ENCODE data around the gene DTX4.

DTX4 gene

GRCh38 chr11:59222464-59223060 lies 50.6 kb downstream of the DTX4 start:
- no peak for DNase-seq

DNA sequence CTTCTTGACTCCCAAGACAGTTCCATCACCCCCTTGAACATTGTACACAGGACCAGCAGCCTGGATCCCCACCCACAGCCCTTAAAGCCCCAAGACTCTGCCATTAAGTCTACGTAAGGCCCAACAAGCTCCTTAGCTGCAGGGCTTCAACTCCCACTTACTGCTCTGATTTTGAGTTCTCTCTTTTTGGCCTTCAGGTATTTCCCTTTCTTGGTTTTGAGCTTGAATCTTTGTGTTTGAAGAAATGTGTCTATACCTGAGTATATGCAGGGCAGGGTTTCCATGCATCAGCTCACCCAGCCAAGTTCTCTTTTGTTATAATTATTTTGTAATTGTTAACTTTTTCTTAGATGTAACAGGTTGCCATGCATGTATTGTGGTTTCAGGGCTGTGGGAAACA lies 51.2 kb downstream of the DTX4 start:
- DNase-seq = no peak

GRCh38 chr11:59223611-59224010 lies 51.7 kb downstream of the DTX4 start:
- no peak for DNase-seq

GRCh38 chr11:59224351-59224928 lies 52.5 kb downstream of the DTX4 start:
- DNase-seq = no peak

DNA sequence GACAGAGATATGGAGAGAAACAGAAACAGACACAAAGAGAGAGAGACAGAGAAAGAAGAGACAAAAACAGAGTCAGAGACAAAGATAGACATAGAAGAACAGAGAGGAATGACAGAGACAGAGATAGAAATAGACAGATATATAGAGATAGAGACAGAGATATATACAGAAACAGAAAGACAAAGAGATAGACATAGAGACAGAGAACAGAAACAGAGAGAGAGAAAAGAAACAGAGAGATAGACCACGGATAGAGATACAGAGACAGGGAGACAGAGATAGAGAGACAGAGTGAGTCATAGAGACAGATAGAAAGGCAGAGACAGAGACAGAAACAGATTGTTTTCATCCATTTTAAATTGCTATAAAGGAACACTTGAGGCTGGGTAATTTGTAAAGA lies 53.1 kb downstream of the DTX4 start:
- no peak for DNase-seq

DNA sequence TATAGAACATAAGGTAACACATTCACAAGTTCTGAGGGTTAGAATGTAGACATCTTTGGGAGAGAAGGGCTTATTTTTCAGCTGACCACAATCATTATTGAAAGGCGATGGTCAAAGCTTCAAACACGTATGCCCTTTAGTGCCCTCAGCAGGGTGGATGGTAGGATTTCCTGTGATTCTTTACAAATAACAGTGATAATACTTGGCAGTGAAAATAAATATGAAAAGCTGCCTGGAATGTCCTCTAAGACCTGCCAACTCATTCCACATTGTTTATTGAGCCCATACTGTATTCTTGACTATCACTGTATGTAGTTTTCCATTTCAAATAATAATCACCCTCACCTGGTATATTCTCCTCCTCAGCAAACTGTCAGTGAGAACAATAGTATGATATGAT lies 54.5 kb downstream of the DTX4 start:
- DNase-seq = no peak

- DNase-seq = no peak
Measured at GRCh38 chr11:59240322-59240721, 68.4 kb downstream of the DTX4 start.

DNA sequence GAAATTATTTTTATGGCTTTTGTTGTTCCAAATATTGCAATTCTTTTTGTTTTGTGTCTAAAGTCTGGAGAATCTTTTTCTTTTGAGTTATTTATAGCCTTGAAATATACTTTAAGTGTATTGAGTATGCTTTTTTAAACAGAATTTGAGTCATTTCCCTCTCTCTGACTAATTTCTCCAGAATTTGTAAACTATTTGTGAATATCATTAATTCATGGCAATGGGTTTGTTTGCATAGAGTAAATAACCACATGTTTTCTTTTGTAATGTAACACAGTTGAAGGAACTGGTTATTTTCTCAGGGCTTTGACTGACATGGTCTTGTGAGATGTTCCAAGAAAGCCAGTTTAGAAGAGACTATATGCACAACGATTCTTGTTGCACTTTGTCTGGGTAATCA lies 71.7 kb downstream of the DTX4 start:
- no peak for DNase-seq

- DNase-seq = no peak
Measured at GRCh38 chr11:59247531-59248227, 75.7 kb downstream of the DTX4 start.

- no peak for DNase-seq
Measured at GRCh38 chr11:59249535-59249934, 77.6 kb downstream of the DTX4 start.

GRCh38 chr11:59253001-59253400 lies 81.1 kb downstream of the DTX4 start:
- DNase-seq = no peak

DNA sequence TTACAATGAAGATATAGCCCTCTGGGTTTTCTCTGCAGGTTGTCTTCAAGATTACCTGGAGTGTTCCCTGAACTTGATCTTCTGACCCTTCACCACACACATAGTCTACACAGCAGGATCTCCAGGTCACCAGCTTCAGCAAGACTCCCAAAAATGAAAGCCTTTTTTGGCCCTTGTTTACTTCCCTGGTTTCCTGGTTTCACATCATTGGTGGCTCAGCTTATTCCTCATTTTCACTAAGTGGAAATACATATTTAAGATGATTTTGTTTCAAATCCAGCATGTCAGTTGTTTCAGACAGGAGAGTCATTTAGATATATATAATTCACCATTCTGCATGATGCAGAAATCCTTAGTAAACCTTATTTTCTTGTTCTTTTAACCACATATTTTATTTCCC lies 82.4 kb downstream of the DTX4 start:
- DNase-seq = no peak

DNA sequence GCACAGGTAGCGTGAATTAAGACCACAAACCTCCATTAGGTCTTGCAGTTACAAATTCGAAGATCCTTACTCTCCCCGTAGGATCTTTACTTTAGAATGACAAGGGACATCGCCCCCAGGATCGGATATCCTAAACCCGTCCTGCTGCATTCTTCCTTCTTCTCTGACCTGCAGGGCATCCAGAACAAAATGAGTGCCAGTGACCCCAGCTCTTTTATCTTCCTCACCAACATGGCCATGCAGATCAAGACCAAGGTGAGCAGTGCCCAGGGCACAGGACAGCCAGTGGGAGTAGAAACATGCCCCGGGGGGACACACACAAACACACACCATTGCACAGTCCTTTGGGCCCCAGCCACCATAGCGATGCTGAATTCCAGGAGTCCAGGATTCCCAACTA lies 83.3 kb downstream of the DTX4 start:
- no peak for DNase-seq
